H1 (cell line): Measurements from ENCODE around the gene R3HDM2. TPM values are rescaled to one million over a fixed set of nuclear protein-coding genes. Genes with fewer than 3 reads are reported as not detected.

Experiments
- CTCF ChIA-PET: fragments of 300-600 bp; sonication (Branson Sonifier 250); formaldehyde crosslinking; loops from one replicate; lab custom pipeline; 2021; ENCODE audit not compliant: partially characterized antibody; lab: Charles Lee
- POLR2A ChIA-PET: fragments of 300-600 bp; sonication (Branson Sonifier 250); formaldehyde crosslinking; loops from one replicate; lab custom pipeline; 2021; ENCODE audit warnings: inconsistent platforms; ENCODE audit not compliant: partially characterized antibody; lab: Charles Lee
- DNase-seq, 2 experiments: peaks; one replicate each; pipeline versions ENCODE4 v3.0.0 to v3.0.0-alpha.2; 2010 to 2022; ENCODE audit warnings: low spot score in 2 of 2, low read depth in 1 of 2, mixed read lengths in 1 of 2
- FAIRE-seq: peaks from 2 replicates; lab custom pipeline; 2011; peaks lifted over from hg19 to GRCh38; lab: Jason Lieb, UNC
- H2AFZ ChIP-seq: 2 replicates; pipeline ENCODE4 v1.8.1; 2012; ENCODE audit warnings: low read length, inconsistent platforms
- H2AK5ac ChIP-seq: 2 replicates; pipeline ENCODE4 v1.6.1; 2013; ENCODE audit warnings: low read depth, low read length
- H2BK120ac ChIP-seq: replicated peaks from 2 replicates; pipeline ENCODE3; 2013; ENCODE audit warnings: low read depth, low read length, inconsistent platforms
- H2BK12ac ChIP-seq: 2 replicates; pipeline ENCODE4 v1.6.1; 2013; ENCODE audit warnings: low read depth, low read length
- H2BK15ac ChIP-seq: 2 replicates; pipeline ENCODE4 v1.6.1; 2013; ENCODE audit warnings: low read length
- H2BK20ac ChIP-seq: 2 replicates; pipeline ENCODE4 v1.6.1; 2013; ENCODE audit warnings: low read length
- H2BK5ac ChIP-seq: 2 replicates; pipeline ENCODE4 v1.6.1; 2013; ENCODE audit warnings: low read depth, low read length
- H3K14ac ChIP-seq: 2 replicates; pipeline ENCODE4 v1.6.1; 2013; ENCODE audit warnings: inconsistent platforms; ENCODE audit not compliant: insufficient read length
- H3K18ac ChIP-seq: 2 replicates; pipeline ENCODE4 v1.6.1; 2013; ENCODE audit warnings: low read length; ENCODE audit errors: extremely low read depth
- H3K23ac ChIP-seq: 2 replicates; pipeline ENCODE4 v1.6.1; 2013; ENCODE audit warnings: inconsistent platforms; ENCODE audit not compliant: insufficient read length
- H3K23me2 ChIP-seq: 2 replicates; pipeline ENCODE4 v1.6.1; 2013; ENCODE audit warnings: low read depth, low read length
- H3K27ac ChIP-seq: 2 replicates; pipeline ENCODE4 v1.6.1; 2011; ENCODE audit warnings: low read depth, low read length, inconsistent platforms
- H3K27me3 ChIP-seq, 4 experiments: replicated peaks in 1 of 4; 1 replicate in 1 of 4; 2 replicates in 3 of 4; pipeline versions ENCODE4 v1.6.1 to v1.8.1; 2011 to 2013; ENCODE audit warnings: low read length in 3 of 4, mild to moderate bottlenecking in 3 of 4, inconsistent platforms in 2 of 4, mixed read lengths in 2 of 4, moderate library complexity in 1 of 4; ENCODE audit not compliant: control insufficient read depth in 3 of 4, insufficient read depth in 3 of 4; ENCODE audit errors: extremely low read depth in 1 of 4
- H3K36me3 ChIP-seq, 4 experiments: 2 replicates each; pipeline versions ENCODE4 v1.6.1 to v1.8.1; 2011 to 2013; ENCODE audit warnings: mild to moderate bottlenecking in 4 of 4, low read length in 3 of 4, moderate library complexity in 2 of 4, control low read depth in 1 of 4, inconsistent platforms in 1 of 4; ENCODE audit not compliant: insufficient read depth in 4 of 4, control insufficient read depth in 2 of 4
- H3K4ac ChIP-seq: replicated peaks from 2 replicates; pipeline ENCODE3; 2013; ENCODE audit warnings: low read length, low read depth, mixed read lengths, inconsistent platforms; ENCODE audit not compliant: insufficient read length
- H3K4me1 ChIP-seq, 4 experiments: replicated peaks in 1 of 4; 1 replicate in 1 of 4; 2 replicates in 3 of 4; pipeline versions ENCODE4 v1.6.1 to v1.8.1; 2011 to 2013; ENCODE audit warnings: low read length in 3 of 4, inconsistent platforms in 2 of 4, mixed read lengths in 1 of 4; ENCODE audit not compliant: insufficient read depth in 4 of 4, control insufficient read depth in 3 of 4
- H3K4me2 ChIP-seq, 2 experiments: 2 replicates each; pipeline versions ENCODE4 v1.6.1 to v1.8.1; 2011 to 2013; ENCODE audit warnings: low read depth in 2 of 2, low read length in 2 of 2, control low read depth in 1 of 2, inconsistent platforms in 1 of 2, mild to moderate bottlenecking in 1 of 2; ENCODE audit not compliant: insufficient read depth in 1 of 2
- H3K4me3 ChIP-seq, 4 experiments: fragments of 200-600, 300-600 bp in 1 of 4; sonication (generic), shearing (Covaris generic), sonication (Bioruptor Twin) in 1 of 4; 2 replicates each; pipeline versions ENCODE4 v1.5.1 to v1.8.1; 2011 to 2016; ENCODE audit warnings: low read length in 4 of 4, low read depth in 3 of 4, control low read depth in 2 of 4, inconsistent platforms in 2 of 4, mild to moderate bottlenecking in 2 of 4, mixed read lengths in 1 of 4, moderate library complexity in 1 of 4; ENCODE audit not compliant: insufficient read depth in 2 of 4; ENCODE audit errors: extremely low read depth in 1 of 4
- H3K56ac ChIP-seq: replicated peaks from 2 replicates; pipeline ENCODE3; 2013; ENCODE audit warnings: low read depth, mild to moderate bottlenecking, mixed read lengths, low read length, inconsistent platforms; ENCODE audit not compliant: insufficient read length
- H3K79me1 ChIP-seq: 2 replicates; pipeline ENCODE4 v1.6.1; 2013; ENCODE audit warnings: low read depth, low read length, control low read depth
- H3K79me2 ChIP-seq, 2 experiments: 2 replicates each; pipeline versions ENCODE4 v1.6.1 to v1.8.1; 2012 to 2013; ENCODE audit warnings: low read length in 2 of 2, mild to moderate bottlenecking in 2 of 2, inconsistent platforms in 1 of 2; ENCODE audit not compliant: insufficient read depth in 2 of 2, control insufficient read depth in 1 of 2
- H3K9ac ChIP-seq, 4 experiments: replicated peaks in 1 of 4; 1 replicate in 1 of 4; 2 replicates in 3 of 4; pipeline versions ENCODE4 v1.6.1 to v1.8.1; 2011 to 2013; ENCODE audit warnings: low read depth in 3 of 4, low read length in 3 of 4, control low read depth in 2 of 4, mild to moderate bottlenecking in 2 of 4, moderate library complexity in 2 of 4, inconsistent platforms in 1 of 4; ENCODE audit errors: extremely low read depth in 1 of 4
- H3K9me3 ChIP-seq, 2 experiments: 2 replicates each; pipeline versions ENCODE4 v1.6.1 to v1.8.1; 2012 to 2013; ENCODE audit warnings: mild to moderate bottlenecking in 2 of 2, moderate library complexity in 2 of 2, control low read depth in 1 of 2, inconsistent platforms in 1 of 2, low read depth in 1 of 2, low read length in 1 of 2, mixed read lengths in 1 of 2; ENCODE audit not compliant: insufficient read depth in 2 of 2
- H4K20me1 ChIP-seq, 2 experiments: replicated peaks in 1 of 2; 2 replicates each; pipeline versions ENCODE3 to v1.8.1; 2011 to 2013; ENCODE audit warnings: inconsistent platforms in 2 of 2, low read length in 2 of 2, mild to moderate bottlenecking in 1 of 2; ENCODE audit not compliant: insufficient read depth in 2 of 2, control insufficient read depth in 1 of 2
- H4K5ac ChIP-seq: 2 replicates; pipeline ENCODE4 v1.6.1; 2013; ENCODE audit warnings: low read length, low read depth, mixed read lengths, inconsistent platforms; ENCODE audit not compliant: insufficient read length
- H4K8ac ChIP-seq: 2 replicates; pipeline ENCODE4 v1.8.0; 2013; ENCODE audit warnings: mild to moderate bottlenecking, moderate library complexity, low read length, inconsistent platforms; ENCODE audit not compliant: insufficient read depth; ENCODE audit errors: extremely low read depth
- H4K91ac ChIP-seq: replicated peaks from 2 replicates; pipeline ENCODE3; 2013; ENCODE audit warnings: low read length, mixed read lengths, inconsistent platforms; ENCODE audit not compliant: insufficient read length
- ASH2L ChIP-seq: fragments of 200-600, 300-600 bp; sonication (generic); IDR thresholded peaks from one replicate; pipeline ENCODE4 v1.7.1; 2017; ENCODE audit warnings: low read length
- BCL11A ChIP-seq, 2 experiments: IDR thresholded peaks; one replicate each; pipeline ENCODE4 v1.6.1; 2011; ENCODE audit warnings: low read depth in 2 of 2, low read length in 2 of 2, mild to moderate bottlenecking in 2 of 2
- BRCA1 ChIP-seq: IDR thresholded peaks from 2 replicates; pipeline ENCODE4 v1.6.1; 2012; ENCODE audit warnings: low read depth, low read length, improper control_type of control experiment
- CBX5 ChIP-seq: fragments of 300-800, 300-1000 bp; sonication (generic); IDR thresholded peaks from 2 replicates; pipeline ENCODE4 v1.7.1; 2016; ENCODE audit warnings: antibody characterized with exemption, low read length, low read depth
- CEBPB ChIP-seq: IDR thresholded peaks from 2 replicates; pipeline ENCODE4 v1.6.1; 2012; ENCODE audit warnings: low read depth, low read length
- CHD2 ChIP-seq: IDR thresholded peaks from 2 replicates; pipeline ENCODE4 v1.6.1; 2012; ENCODE audit warnings: low read length, improper control_type of control experiment
- KDM4A ChIP-seq: IDR thresholded peaks from one replicate; pipeline ENCODE4 v1.7.1; 2012; ENCODE audit warnings: low read depth, mild to moderate bottlenecking, moderate library complexity, low read length, inconsistent platforms; ENCODE audit not compliant: severe bottlenecking
- MAFK ChIP-seq: IDR thresholded peaks from 2 replicates; pipeline ENCODE4 v1.6.1; 2012; ENCODE audit warnings: low read depth, mild to moderate bottlenecking, improper control_type of control experiment, low read length
- NANOG ChIP-seq: IDR thresholded peaks from 2 replicates; pipeline ENCODE4 v1.6.1; 2011; ENCODE audit warnings: low read length, low read depth, mild to moderate bottlenecking, inconsistent platforms; ENCODE audit not compliant: insufficient read depth, poor library complexity, severe bottlenecking
- SIN3A ChIP-seq, 2 experiments: IDR thresholded peaks in 1 of 2; conservative IDR thresholded peaks in 1 of 2; 2 replicates each; pipeline ENCODE4 v1.6.1; 2011 to 2012; ENCODE audit warnings: low read length in 2 of 2, improper control_type of control experiment in 1 of 2, low read depth in 1 of 2, mild to moderate bottlenecking in 1 of 2
- SIRT6 ChIP-seq: IDR thresholded peaks from one replicate; pipeline ENCODE4 v1.7.1; 2012; ENCODE audit warnings: low read length, inconsistent platforms
- TAF7 ChIP-seq: optimal IDR thresholded peaks from 2 replicates; pipeline ENCODE3; 2011; ENCODE audit warnings: low read depth, mild to moderate bottlenecking, inconsistent platforms, low read length, moderate library complexity, borderline replicate concordance
- ZNF274 ChIP-seq: IDR thresholded peaks from 2 replicates; pipeline ENCODE4 v1.7.0; 2012; ENCODE audit warnings: low read length, borderline replicate concordance; ENCODE audit errors: extremely low read depth
- WGBS, 2 experiments: shearing (Covaris generic) in 1 of 2; methylation state at CpG; one replicate each; pipeline versions ENCODE4 v1.1.6 to v1.1.7; 2013 to 2015; ENCODE audit warnings: low lambda C conversion rate in 2 of 2, mixed read lengths in 2 of 2, inconsistent platforms in 1 of 2, low coverage in 1 of 2, missing lambda C conversion rate in 1 of 2; ENCODE audit not compliant: insufficient replicate concordance in 2 of 2, insufficient coverage in 1 of 2, insufficient read length in 1 of 2; ENCODE audit errors: extremely low coverage in 1 of 2, missing lambda C conversion rate in 1 of 2; 5-methylcytosine and 5-hydroxymethylcytosine counted together
- polyA plus RNA-seq, 7 experiments: library from polyadenylated mRNA; depleted of rRNA in 3 of 7; stranded (reverse) in 5 of 7; unstranded in 2 of 7; fragments of >200 nt in 5 of 7; fragments of 200-250 nt in 2 of 7; gene quantifications; 1 replicate in 5 of 7; 2 replicates in 1 of 7; 4 replicates in 1 of 7; pipeline versions ENCODE4 v1.2.1 to v1.2.3, GENCODE V29; 2011 to 2013; ENCODE audit warnings: missing spikeins in 2 of 7, mixed read lengths in 2 of 7
- total RNA-seq: library from RNA; stranded (reverse); fragmentation: NEBNext Ultra II Directional; extraction: Animal tissue kit (Norgen Biotek cat#: 25700); gene quantifications from 2 replicates; pipeline ENCODE4 v1.2.1, GENCODE V29; 2021

Gene R3HDM2
- total and polyA plus RNA-seq, 2 of the 8 experiments (the other 6 are each of a cell fraction or from before 2014, with no cell fraction given) = 25.6 to 27.0 TPM

DNA sequence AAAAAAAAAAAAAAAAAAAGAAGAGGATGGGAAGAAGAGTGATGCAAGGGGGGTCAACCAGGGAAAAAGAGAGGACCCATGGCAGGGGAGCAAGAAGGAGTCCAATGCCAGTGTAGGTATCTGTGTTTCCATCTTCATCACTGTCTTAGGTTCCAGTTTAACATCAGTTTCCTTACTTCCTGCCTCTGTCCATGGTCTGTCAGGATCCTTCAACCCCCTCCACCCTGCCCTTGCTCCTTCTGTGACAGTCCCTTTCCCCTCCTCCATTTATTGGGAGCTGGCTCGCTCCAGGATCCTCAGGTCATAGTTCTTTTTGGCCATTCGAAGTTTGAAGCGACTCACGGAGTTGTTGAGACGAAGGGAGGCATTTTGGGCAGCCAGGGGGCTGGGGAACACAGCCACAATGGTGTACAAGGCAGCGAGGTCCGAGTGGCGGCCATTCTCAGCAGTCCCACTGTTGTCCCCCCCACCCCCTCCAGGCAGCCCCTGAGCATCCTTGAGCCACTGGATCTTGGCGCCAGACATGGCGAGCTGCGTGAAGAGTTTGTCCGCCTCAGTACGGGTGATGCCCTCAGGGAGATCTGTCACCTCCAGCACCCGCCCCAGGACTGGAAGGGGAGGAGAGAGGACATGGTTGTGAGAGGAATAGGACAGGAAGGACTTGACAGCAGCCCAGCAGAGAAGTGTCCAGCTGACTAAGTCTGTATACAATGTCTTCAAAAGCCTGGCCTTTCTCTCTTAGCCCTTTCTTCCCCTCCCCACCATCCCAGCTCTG, 176.2 kb downstream of the R3HDM2 start:
- H3K27me3 ChIP-seq = no peaks in the 10 kb centered on the region
- no peak overlapping the region for H3K23ac ChIP-seq
- no peaks in the 10 kb centered on the region for H3K23me2 ChIP-seq
- POLR2A ChIA-PET = interaction anchor here (0.8 to 2.1 kb wide), 3 partner anchors 9 to 201 kb away, joined by 3 to 7 read pairs (median 4); partner anchors contain the start of gene INHBE
- H2AFZ ChIP-seq = no peak overlapping the region
- H4K8ac ChIP-seq = no peak overlapping the region
- FAIRE-seq = no peak
- no peak overlapping the region for H3K4me2 ChIP-seq
- H3K18ac ChIP-seq = no peak overlapping the region
- H2AK5ac ChIP-seq = no peak overlapping the region
- WGBS, 2 experiments = 93% methylated on average over 14 of the region's 14 CpGs; no CpG with 5 or more reads in 1 of the 2 experiments
- peaks cover 2 to 14% (median 6%) of the 10 kb centered on the region in 4 experiments; a peak in 4 of 8 replicates for H3K36me3 ChIP-seq
- H2BK12ac ChIP-seq = no peak overlapping the region
- H2BK20ac ChIP-seq = no peak overlapping the region
- no peak overlapping the region for H3K14ac ChIP-seq
- H3K4me3 ChIP-seq = no peak overlapping the region
- H4K5ac ChIP-seq = no peak overlapping the region
- H3K4me1 ChIP-seq = peaks cover 0 to 3% (median 2%) of the 10 kb centered on the region in 4 experiments; a peak in 5 of 7 replicates
- no peak overlapping the region for H4K91ac ChIP-seq
- H3K9me3 ChIP-seq = no peaks in the 10 kb centered on the region
- H2BK5ac ChIP-seq = no peak overlapping the region
- H3K56ac ChIP-seq = no peak overlapping the region
- no peaks in the 10 kb centered on the region for H3K79me2 ChIP-seq
- H3K79me1 ChIP-seq = no peaks in the 10 kb centered on the region
- no peaks in the 10 kb centered on the region for H4K20me1 ChIP-seq
- no peak overlapping the region for H2BK15ac ChIP-seq
- DNase-seq = no peak
- no peak overlapping the region for H2BK120ac ChIP-seq
- H3K4ac ChIP-seq = no peak overlapping the region
- CTCF ChIA-PET = interaction anchor here (0.9 to 7.1 kb wide), 6 partner anchors 9 to 202 kb away, joined by 3 to 74 read pairs (median 4); no protein-coding TSS in a partner anchor
- H3K9ac ChIP-seq = no peak overlapping the region
- H3K27ac ChIP-seq = no peak overlapping the region
- TF ChIP-seq BCL11A (IDR thresholded peaks at IDR 0.05; ENCODE audit: low read depth in 2 of 2, low read length in 2 of 2) (no peak), SIN3A (conservative IDR thresholded peaks at IDR 0.05 in 1 of 2, IDR thresholded peaks at IDR 0.05 in 1 of 2; ENCODE audit: low read depth in 1 of 2, low read length in 2 of 2) (no peak), MAFK (no peak), KDM4A (no peak), BRCA1 (no peak), ZNF274 (no peak), CEBPB (no peak), TAF7 (no peak), CHD2 (no peak), NANOG (no peak), CBX5 (no peak), ASH2L (no peak), SIRT6 (no peak)
